ENCODE data around the gene SLC2A8.

SLC2A8 gene

DNA sequence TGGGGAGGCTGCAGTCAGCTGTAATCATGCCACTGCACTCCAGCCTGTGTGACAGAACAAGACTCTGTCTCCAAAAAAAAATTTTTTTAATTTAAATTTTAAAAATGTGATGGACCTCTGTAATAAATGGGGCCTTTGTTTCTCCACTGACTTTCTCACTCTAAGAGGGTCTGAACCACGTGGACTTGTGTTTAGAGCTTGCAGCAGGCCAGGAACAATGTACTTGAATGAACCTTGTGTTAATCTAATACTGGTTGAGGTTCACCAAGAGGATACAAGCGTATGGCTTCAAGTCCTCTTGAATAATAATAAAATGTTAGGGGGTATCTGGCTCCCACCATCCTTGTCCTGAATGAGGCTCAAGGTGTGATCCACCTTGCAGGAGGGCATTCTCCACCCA lies 14.4 kb upstream of the SLC2A8 start:
- DNase-seq = no peak

DNA sequence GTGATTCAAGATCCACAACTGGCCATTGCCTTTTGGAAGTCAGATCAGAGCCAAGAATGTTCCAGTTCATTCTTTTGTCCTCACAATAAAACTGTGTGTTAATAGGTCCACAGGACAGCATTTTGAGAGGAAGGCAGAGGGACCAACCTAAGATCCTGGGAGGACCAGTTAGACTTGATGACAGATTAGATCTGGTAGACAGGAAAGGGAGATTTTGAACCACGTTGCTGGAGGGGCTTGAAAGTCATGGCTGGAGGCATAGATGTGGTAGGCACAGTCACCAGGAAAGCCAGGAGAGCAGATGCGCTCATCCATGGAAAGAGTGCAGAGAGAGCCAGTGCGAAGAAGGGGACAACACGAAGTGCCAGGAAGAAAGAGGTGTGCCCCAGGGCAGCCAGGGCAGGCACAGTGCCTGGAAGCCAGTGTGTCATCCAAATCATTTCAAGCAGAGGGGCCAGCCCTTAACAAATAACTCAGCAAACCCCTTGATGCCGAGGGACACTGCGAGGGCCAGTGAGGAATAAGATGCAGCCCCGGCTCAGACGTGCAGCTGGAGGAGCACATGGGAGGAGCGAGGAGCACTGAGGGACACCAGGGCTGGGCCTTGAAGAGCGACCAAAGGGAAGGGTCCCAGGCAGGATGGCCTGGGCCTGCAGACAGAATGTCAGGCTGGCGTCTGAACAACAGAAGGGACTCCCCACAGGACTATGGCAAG lies 12.8 kb upstream of the SLC2A8 start:
- no peak for DNase-seq

DNA sequence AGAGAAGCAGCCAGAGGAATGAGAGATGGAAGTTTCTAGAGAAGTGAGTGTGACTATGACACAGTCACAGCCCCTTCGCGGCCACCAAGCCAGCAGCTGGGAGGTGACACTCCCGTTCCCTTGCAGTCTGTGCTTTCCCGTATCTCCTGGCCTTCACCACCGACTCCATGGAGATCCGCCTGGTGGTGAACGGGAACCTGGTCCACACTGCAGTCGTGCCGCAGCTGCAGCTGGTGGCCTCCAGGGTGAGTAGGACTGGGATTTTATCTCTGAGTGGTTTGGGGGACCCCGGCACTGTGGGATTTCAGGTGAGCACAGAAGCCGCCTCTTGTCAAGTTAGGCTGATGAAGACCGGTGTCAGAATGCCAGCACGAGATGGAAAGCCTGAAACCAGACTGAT lies 12.1 kb upstream of the SLC2A8 start:
- no peak for DNase-seq

DNA sequence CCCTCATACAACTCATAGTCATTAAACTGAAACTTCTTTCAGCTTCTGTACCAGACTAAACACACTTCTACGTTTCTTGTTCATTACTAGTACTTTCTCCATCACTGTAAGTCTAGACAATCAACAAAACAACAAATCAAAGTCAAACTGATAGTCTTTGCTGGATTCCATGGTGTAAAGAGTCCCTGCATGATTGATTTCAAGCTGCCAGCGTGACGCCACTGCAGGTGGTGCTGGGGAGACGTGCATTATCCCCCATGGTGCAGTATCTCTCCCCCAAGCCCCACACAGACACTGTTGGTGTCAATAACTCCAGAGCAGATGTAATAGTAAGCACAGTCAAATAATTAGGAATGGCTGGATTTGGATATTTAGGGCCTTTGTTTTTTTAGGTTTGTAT lies 10.7 kb upstream of the SLC2A8 start:
- no peak for DNase-seq

- DNase-seq = no peak
Measured at GRCh38 chr9:127386981-127387380, 10.0 kb upstream of the SLC2A8 start.

DNA sequence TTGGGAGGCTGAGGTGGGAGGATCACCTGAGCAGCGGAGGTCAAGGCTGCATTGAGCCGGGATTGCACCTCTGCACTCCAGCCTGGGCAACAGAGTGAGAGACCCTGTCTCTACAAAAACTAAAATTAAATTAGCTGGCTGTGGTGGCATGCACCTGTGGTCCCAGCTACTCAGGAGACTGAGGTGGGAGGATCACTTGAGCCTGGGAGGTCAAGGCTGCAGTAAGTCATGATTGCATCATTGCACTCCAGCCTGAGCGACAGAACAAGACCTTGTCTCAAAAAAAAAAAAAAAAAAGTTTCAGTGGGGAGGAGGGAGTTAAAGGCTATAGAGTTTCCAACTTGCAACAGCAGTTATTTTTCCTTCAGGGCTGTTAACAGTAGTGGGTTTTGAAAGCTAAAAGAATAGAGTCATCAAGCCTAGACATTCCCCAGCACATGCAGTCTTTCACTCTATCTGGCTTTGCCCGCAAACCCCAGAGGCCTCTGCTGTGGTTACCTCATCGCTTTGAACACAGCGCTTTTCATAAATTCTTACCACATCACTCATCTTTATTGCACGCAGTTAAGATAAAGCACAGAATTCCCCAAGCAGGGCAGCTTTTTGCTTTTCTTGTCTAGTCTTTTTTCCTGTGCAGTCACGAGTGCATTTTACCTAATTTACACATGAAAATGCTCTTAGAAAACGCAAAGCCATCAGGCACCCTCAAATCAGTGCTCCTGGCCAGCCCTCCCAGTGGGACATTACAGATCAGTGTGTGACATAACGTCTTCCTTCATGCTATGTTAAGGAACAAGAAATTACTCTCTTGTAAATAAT lies 8.7 kb upstream of the SLC2A8 start:
- no peak for DNase-seq

DNA sequence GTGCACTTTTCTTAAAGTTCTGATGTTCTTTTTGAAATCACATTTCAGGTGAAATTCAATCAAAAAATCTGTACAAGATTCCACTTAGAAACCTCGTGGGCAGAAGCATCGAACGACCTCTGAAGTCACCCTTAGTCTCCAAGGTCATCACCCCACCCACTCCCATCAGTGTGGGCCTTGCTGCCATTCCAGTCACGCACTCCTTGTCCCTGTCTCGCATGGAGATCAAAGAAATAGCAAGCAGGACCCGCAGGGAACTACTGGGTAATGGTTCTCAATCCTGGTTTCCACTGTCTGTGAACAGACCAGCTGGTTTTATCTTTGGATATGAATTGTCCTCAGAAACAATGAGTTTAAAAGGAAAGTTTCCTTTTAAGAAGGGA lies 8.1 kb upstream of the SLC2A8 start:
- no peak for DNase-seq

DNA sequence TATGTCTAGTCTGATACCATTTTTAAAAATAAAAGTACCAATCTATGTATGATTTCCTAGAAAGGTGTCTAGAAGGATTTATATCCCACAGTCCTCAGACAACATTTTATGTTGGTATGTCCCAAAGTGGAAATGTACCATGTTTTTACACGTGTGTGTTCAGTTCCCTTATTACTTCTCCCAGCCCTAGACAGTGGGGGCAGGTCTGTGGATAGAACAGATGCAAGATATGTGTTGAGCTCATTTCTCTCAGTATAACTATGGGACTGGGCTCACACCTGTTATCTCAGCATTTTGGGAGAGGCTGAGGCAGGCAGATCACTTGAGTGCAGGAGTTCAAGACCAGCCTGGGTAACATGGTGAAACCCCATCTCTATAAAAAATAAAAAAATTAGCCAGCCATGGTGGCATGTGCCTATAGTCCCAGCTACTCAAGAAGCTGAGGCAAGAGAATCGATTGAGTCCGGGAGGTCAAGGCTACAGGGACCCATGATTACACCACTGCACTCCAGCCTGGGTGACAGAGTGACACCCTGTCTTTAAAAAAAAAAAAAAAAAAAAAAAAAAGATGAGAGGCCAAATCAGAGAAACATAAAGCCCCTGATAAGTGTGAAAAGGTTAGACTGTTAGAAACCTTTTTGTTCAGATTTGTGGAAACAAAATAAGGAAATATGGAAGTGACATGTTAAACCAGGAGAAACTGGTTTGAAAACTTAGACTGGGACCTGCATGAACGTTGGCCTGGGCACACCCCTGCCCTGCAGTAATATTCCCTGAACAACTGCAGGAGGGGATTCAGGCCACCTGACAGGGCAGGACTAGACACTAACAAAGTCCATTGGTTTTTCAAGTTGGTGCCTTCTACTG lies 7.4 kb upstream of the SLC2A8 start:
- DNase-seq = no peak

DNA sequence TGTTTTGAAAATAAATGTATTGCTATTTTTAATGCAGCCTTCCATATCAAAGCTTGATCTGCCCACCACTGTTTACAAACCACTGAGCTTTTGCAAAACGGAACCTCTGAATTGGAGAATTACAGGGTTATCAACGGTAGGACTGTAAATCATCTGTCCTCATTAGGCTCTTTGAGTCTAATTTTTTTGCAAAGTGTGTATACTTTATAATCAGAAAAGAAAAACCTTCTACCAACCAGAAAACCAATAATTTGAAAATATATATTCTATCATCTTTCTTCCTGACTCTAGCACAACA lies 6.8 kb upstream of the SLC2A8 start:
- DNase-seq = no peak

- DNase-seq = no peak
Measured at GRCh38 chr9:127390563-127390962, 6.4 kb upstream of the SLC2A8 start.

GRCh38 chr9:127392166-127392565 lies 4.8 kb upstream of the SLC2A8 start:
- no peak for DNase-seq

- DNase-seq = no peak
Measured at GRCh38 chr9:127392976-127393375, 4.0 kb upstream of the SLC2A8 start.

GRCh38 chr9:127393645-127394044 lies 3.3 kb upstream of the SLC2A8 start:
- DNase-seq = no peak

DNA sequence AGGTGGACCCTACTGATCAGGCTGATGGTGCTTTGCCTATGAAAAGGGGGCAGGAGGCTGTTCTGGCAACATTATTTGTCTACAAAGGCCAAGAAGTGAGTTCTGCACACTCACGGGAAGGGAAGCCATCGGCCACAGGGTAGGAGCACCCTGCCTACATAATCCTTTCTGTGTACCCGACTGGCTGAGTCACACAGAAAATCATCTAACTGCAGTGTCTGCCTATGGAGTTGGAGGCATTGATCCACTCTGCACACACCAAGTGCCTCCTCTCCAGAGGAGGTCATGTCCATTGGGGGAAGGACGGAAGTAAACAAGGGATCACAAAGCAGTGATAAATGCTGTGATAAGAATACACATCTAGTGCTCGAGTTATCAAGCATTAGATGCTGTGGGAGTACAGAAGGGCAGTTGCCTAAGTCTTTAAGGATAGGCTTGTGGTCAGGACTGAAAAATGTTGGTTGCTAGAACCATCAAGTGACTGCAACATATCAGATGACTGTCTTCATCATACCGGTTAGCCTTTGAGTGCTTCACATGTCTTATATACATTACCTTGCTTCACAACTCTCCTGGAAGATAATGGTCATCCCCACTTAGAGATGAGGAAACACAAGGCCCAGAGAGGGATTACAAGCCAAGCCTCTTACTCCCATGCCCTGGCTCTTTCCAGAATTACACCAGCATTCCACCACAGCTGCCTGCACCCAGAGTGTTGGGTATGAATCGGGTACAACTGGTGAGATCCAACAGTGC lies 1.3 kb upstream of the SLC2A8 start:
- DNase-seq = no peak

- no peak for DNase-seq
Measured at GRCh38 chr9:127396253-127396807, 639 bp upstream of the SLC2A8 start.

DNA sequence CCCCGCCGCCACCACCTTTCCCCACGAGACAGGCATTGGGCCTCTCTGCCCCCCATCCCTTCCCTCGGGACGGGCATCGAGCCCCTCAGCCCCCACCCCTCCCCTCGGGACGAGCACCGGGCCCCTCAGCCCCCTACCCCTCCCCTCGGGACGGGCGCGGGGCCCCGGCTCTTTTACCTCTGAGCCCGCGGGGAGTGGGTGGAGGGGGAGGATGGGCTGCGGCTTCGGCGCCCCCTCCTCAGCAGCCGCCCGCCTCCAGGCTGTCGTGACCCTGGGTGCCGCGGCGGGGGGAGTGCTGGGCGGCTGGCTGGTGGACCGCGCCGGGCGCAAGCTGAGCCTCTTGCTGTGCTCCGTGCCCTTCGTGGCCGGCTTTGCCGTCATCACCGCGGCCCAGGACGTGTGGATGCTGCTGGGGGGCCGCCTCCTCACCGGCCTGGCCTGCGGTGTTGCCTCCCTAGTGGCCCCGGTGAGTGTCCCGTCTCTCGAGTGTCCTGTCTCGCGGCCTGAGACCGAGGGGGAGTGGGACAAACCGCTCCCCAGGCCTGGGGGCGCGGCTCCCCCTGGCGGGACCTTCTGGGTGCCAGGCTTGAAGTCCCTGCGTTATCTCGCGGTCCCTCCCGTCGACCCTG lies 791 bp downstream of the SLC2A8 start:
- peak; percentile 17 for DNase-seq

GRCh38 chr9:127398275-127398647 lies 1.3 kb downstream of the SLC2A8 start:
- no peak for DNase-seq

GRCh38 chr9:127398715-127399400 lies 1.9 kb downstream of the SLC2A8 start:
- DNase-seq = no peak

GRCh38 chr9:127399736-127400269 lies 2.8 kb downstream of the SLC2A8 start:
- no peak for DNase-seq

GRCh38 chr9:127402401-127403090 lies 5.6 kb downstream of the SLC2A8 start:
- no peak for DNase-seq

Measured in SHP77 treated with DMSO at 0.1 percent for 48 hours (cell line).